Measurements from ENCODE around the gene CNTNAP2.

- TF ChIP-seq CTCF (conservative IDR thresholded peaks at IDR 0.05; ENCODE audit: low read depth, low read length), result no peak
- TF ChIP-seq MXI1 (IDR thresholded peaks at IDR 0.05; ENCODE audit: borderline replicate concordance, low read depth, low read length), result no peak
- no peak for TF ChIP-seq MAFK (IDR thresholded peaks at IDR 0.05; ENCODE audit: low read depth, low read length)
- no peak for TF ChIP-seq USF2 (IDR thresholded peaks at IDR 0.05; ENCODE audit: low read depth, low read length)
- no peak for TF ChIP-seq BHLHE40 (IDR thresholded peaks at IDR 0.05; ENCODE audit: low read depth, low read length)
- no peak for TF ChIP-seq RAD21 (IDR thresholded peaks at IDR 0.05; ENCODE audit: low read length)
Measured at GRCh38 chr7:148336411-148336810, 2219.8 kb downstream of the CNTNAP2 start.
